Urinary bladder (tissue), 4 donors: ENCODE measurements around the gene CS. TPM values are rescaled to one million over a fixed set of nuclear protein-coding genes. Genes with fewer than 3 reads are reported as not detected.
"Not testable (repeated sequence)": the region's sequence is repeated elsewhere in the genome, so short reads cannot be mapped to it uniquely, and the experiment has no call there.

Source experiments
- DNase-seq: peaks from one replicate; pipeline ENCODE4 v3.0.0-alpha.2; 2015; ENCODE audit errors: extremely low spot score
- H3K27ac ChIP-seq: one replicate; pipeline ENCODE4 v1.5.1; 2013; ENCODE audit warnings: low read depth, mild to moderate bottlenecking, moderate library complexity
- H3K36me3 ChIP-seq: one replicate; pipeline ENCODE4 v1.6.1; 2013; ENCODE audit warnings: mild to moderate bottlenecking, moderate library complexity; ENCODE audit not compliant: insufficient read depth
- H3K4me1 ChIP-seq: one replicate; pipeline ENCODE4 v1.6.1; 2013; ENCODE audit warnings: mild to moderate bottlenecking, moderate library complexity; ENCODE audit not compliant: insufficient read depth
- H3K4me3 ChIP-seq: one replicate; pipeline ENCODE4 v1.5.1; 2013; ENCODE audit warnings: low read depth, low read length
- WGBS: extraction: QIAGEN DNeasy Blood & Tissue Kit; methylation state at CpG from one replicate; pipeline ENCODE4 v1.1.7; 2013; 5-methylcytosine and 5-hydroxymethylcytosine counted together
- polyA plus RNA-seq: library from polyadenylated mRNA; stranded (reverse); fragments of 200-250 nt; gene quantifications from one replicate; pipeline ENCODE4 v1.2.3, GENCODE V29; 2013
- total RNA-seq: library from RNA; depleted of rRNA; stranded (reverse); fragments of >200 nt; gene quantifications from one replicate; pipeline ENCODE4 v1.2.3, GENCODE V29; 2014
- donor health status: healthy with polysubstance abuse.
- donor health status: healthy.

The CS gene
- total and polyA plus RNA-seq, 2 donors, result 64.3 to 101 TPM

GRCh38 chr12:56333197-56333678 is 33.1 kb upstream of the CS start:
- Histone ChIP-seq H3K36me3 (no peaks in the 10 kb centered on the region), H3K27ac (peak overlapping the region; percentile 88), H3K4me3 (peak overlapping the region; percentile 30), H3K4me1 (peaks cover 2% of the 10 kb centered on the region)
- WGBS, result 19% methylated on average over 8 of the region's 8 CpGs
- DNase-seq, result no peak

- H3K4me3 ChIP-seq, result peak overlapping the region; percentile 30
- DNase-seq, result no peak
- H3K27ac ChIP-seq, result no peak overlapping the region
- 96% methylated on average over 11 of the region's 11 CpGs for WGBS
- peaks cover 2% of the 10 kb centered on the region for H3K4me1 ChIP-seq
- H3K36me3 ChIP-seq, result no peaks in the 10 kb centered on the region
Observed at GRCh38 chr12:56332512-56333196, 32.5 kb upstream of the CS start.

GRCh38 chr12:56330936-56331490 is 30.9 kb upstream of the CS start:
- Histone ChIP-seq H3K4me3 (no peak overlapping the region), H3K27ac (no peak overlapping the region), H3K36me3 (no peaks in the 10 kb centered on the region), H3K4me1 (peaks cover 2% of the 10 kb centered on the region)
- 94% methylated on average over 7 of the region's 7 CpGs for WGBS
- DNase-seq, result no peak

- 70% methylated on average over 6 of the region's 6 CpGs for WGBS
- H3K4me3 ChIP-seq, result no peak overlapping the region
Observed at GRCh38 chr12:56326533-56326932, 26.4 kb upstream of the CS start.

DNA sequence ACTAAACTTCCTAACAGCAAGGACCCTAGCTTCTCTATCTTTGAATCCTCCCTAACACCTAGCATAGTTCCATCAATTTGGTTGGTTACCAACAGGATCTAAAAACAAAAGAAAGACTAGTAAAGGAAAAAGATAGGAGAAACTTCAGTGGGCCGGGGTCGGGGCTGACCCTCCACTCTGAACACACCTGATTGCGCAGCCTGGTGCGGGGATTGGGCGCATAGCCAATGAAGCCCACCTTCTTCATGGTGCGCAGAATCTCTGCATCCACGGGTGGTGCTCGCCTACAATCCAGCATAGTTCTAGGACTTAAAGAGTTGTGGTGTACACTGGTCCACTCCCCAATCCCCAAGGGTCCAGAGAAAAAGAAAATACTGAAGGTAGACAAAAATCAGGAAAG is 26.0 kb upstream of the CS start:
- no peak for DNase-seq
- 97% methylated on average over 8 of the region's 8 CpGs for WGBS
- H3K36me3 ChIP-seq, result peaks cover 3% of the 10 kb centered on the region
- no peak overlapping the region for H3K27ac ChIP-seq
- H3K4me1 ChIP-seq, result no peaks in the 10 kb centered on the region
- H3K4me3 ChIP-seq, result no peak overlapping the region

More at GRCh38 chr12:56326533-56326932, 26.4 kb upstream of the CS start:
- Histone ChIP-seq H3K27ac (peak overlapping the region; percentile 5), H3K36me3 (peaks cover 3% of the 10 kb centered on the region), H3K4me1 (no peaks in the 10 kb centered on the region)
- DNase-seq, result no peak

GRCh38 chr12:56324206-56324605 is 24.1 kb upstream of the CS start:
- Histone ChIP-seq H3K27ac (no peak overlapping the region), H3K4me3 (no peak overlapping the region), H3K4me1 (no peaks in the 10 kb centered on the region), H3K36me3 (peaks cover 3% of the 10 kb centered on the region)
- DNase-seq, result no peak
- 92% methylated on average over 6 of the region's 6 CpGs for WGBS

DNA sequence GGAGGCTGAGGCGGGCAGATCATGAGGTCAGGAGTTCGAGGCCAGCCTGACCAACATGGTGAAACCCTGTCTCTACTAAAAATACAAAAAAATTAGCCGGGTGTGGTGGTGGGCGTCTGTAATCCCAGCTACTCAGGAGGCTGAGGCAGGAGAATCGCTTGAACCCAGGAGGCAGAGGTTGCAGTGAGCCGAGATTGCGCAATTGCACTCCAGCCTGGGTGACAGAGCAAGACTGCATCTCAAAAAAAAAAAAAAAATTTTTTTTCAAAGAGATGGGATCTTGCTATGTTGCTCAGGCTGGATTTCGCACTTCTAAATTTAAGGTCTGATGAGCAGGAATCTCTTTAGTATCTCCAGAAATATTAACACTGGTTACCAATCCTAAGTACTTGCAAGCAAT is 21.5 kb upstream of the CS start:
- 95% methylated on average over 8 of the region's 8 CpGs for WGBS
- not testable (repeated sequence) for H3K36me3 ChIP-seq

GRCh38 chr12:56321027-56321426 is 20.9 kb upstream of the CS start:
- 94% methylated on average over 2 of the region's 2 CpGs for WGBS
- Histone ChIP-seq H3K36me3 (peaks cover 3% of the 10 kb centered on the region), H3K4me3 (no peak overlapping the region), H3K27ac (no peak overlapping the region), H3K4me1 (no peaks in the 10 kb centered on the region)
- DNase-seq, result no peak

More for the DNA sequence above, 21.5 kb upstream of the CS start:
- DNase-seq, H3K27ac ChIP-seq, H3K4me3 ChIP-seq, H3K4me1 ChIP-seq: not testable (repeated sequence)

GRCh38 chr12:56317675-56318074 is 17.5 kb upstream of the CS start:
- Histone ChIP-seq H3K36me3 (no peaks in the 10 kb centered on the region), H3K4me1 (no peaks in the 10 kb centered on the region), H3K27ac (no peak overlapping the region), H3K4me3 (no peak overlapping the region)
- whole genome bisulfite sequencing, result 93% methylated on average over 3 of the region's 3 CpGs
- no peak for DNase-seq

DNA sequence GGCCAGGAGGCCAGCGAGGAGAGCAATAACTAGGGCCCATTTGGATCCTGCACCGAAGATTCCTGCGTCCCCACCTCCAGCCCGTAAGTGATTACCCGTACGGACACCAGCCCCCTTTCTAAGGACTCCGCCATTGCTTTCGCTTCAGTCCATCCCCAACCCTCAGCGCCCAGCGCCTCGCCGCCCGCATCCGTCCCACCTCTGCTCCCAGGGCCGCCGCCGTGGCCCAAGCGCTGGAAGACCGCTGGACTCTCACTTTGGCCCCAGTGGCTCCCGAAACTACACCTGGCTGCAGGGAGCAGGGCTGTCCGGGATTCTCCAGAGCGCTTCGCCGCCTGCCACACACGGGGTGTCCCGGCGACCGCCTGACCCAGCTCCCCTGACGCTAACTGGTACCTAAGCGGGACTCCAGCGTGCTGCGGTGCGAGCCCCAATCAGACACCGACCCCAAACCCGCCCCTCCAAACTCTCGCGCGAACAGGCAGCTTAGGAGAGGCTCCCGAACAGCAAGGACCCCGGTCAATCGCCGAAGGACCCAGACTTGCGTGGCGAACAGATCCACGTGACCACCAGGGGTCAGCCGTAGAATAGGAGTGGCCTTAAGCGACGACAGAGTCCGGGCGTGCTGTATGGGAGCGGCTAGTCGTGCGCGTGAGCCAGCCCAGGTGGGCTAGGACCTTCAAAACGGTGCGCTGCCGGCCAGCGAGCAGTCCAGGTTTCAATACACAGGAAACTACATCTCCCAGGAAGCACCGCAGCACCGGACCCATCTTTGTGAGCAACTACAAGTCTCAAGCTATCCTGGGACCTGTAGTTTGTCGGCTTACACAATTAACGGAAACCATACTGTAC is 15.7 kb upstream of the CS start, which contains the start of gene CNPY2:
CNPY2 (minus strand) TSS at position 367 of the 852 bp plus-strand sequence. CDS start 771 bp downstream, outside the sequence.
- Histone ChIP-seq H3K27ac (peak within 1 kb of the TSS; percentile 84), H3K36me3 (no peaks in the 10 kb centered on the region), H3K4me3 (peak within 1 kb of the TSS; percentile 76), H3K4me1 (no peaks in the 10 kb centered on the region)
- under 1% methylated on average over 62 of the region's 62 CpGs for WGBS
- peak; percentile 94 for DNase-seq

DNA sequence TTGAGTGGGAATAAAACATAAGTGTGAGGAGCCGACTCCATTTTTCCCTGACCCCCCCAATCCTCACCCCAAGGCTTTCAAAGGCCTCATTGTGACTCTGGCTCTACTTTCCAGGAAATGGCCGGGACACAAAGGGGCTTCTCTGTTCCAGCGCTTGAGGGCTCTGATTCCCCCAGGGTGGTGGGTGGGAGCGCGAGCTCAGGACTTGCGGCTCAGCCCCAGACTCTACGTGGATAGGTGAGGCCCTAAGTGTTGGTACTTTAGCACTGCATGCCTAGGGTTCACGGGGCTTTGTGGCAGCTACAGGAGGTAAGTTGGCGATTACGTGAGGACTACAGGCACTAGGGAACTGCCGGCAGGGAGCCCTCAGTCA is 15.1 kb upstream of the CS start:
- peak overlapping the region; percentile 76 for H3K4me3 ChIP-seq
- peak overlapping the region; percentile 84 for H3K27ac ChIP-seq
- no peaks in the 10 kb centered on the region for H3K4me1 ChIP-seq
- no peak for DNase-seq
- 2% methylated on average over 11 of the region's 11 CpGs for WGBS
- H3K36me3 ChIP-seq, result no peaks in the 10 kb centered on the region

- H3K36me3 ChIP-seq, result peaks cover 2% of the 10 kb centered on the region
- DNase-seq, result no peak
- no peaks in the 10 kb centered on the region for H3K4me1 ChIP-seq
- no peak overlapping the region for H3K27ac ChIP-seq
- no peak overlapping the region for H3K4me3 ChIP-seq
- WGBS, result 93% methylated on average over 12 of the region's 12 CpGs
Observed at GRCh38 chr12:56311003-56311402, 10.9 kb upstream of the CS start.

DNA sequence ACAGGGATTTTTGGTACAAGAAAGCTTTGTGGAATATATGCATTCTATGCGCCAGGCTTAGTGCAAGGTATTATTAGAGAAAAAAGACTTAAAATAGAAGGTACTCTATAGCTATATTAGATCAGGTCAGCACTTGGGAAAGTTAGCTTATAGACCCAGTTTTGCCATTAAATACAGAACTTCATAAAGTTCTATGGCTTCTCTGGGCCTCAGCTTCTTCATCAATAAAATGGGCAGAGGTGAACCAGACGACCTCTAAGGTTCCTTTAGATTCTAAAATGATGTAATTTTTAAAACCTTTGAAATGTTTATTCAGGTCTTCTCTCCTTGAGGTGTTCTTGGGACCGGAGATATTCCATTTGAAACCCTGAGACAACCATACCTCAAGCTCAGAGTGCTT is 8.6 kb upstream of the CS start:
- peaks cover 2% of the 10 kb centered on the region for H3K36me3 ChIP-seq
- DNase-seq, result no peak
- no peak overlapping the region for H3K4me3 ChIP-seq
- WGBS, result 91% methylated on average over 3 of the region's 3 CpGs
- H3K27ac ChIP-seq, result no peak overlapping the region
- no peaks in the 10 kb centered on the region for H3K4me1 ChIP-seq
